Fibroblast of pulmonary artery (primary cell): ENCODE data around the gene LPCAT2.

ENCODE experiments used
- DNase-seq: peaks from one replicate; pipeline ENCODE4 v3.0.0-alpha.2; 2010; ENCODE audit warnings: low read depth
- H3K4me3 ChIP-seq: replicated peaks from 2 replicates; pipeline ENCODE4 v1.5.1; 2011; ENCODE audit warnings: low read depth, mild to moderate bottlenecking, control low read depth, low read length, moderate library complexity
- TF ChIP-seq, protein P1 (sequence below): IDR thresholded peaks from 2 replicates; pipeline ENCODE4 v1.5.1; 2011; ENCODE audit warnings: mild to moderate bottlenecking, control low read depth, low read length, inconsistent platforms; ENCODE audit errors: missing control alignments

LPCAT2 gene

DNA sequence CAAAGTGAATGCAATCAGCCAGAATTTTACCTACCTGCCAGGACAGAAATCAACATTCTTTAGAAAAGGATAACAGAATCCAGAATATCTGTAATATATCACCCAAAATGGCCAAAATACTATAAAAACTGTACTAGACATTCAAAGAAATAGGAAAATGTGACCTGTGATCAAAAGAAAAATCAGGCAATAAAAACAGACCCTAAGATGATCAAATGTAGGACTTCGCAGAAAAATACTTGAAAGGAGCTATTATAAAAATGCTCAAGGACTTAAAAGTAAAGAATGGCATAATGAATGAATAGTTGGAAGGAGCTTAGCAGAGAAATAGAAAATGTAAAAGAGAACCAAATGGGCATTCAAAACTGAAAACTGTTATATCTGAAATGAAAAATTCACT lies 4.1 kb downstream of the LPCAT2 start:
- DNase-seq = no peak
- no peak overlapping the region for H3K4me3 ChIP-seq
- TF ChIP-seq, protein P1, sequence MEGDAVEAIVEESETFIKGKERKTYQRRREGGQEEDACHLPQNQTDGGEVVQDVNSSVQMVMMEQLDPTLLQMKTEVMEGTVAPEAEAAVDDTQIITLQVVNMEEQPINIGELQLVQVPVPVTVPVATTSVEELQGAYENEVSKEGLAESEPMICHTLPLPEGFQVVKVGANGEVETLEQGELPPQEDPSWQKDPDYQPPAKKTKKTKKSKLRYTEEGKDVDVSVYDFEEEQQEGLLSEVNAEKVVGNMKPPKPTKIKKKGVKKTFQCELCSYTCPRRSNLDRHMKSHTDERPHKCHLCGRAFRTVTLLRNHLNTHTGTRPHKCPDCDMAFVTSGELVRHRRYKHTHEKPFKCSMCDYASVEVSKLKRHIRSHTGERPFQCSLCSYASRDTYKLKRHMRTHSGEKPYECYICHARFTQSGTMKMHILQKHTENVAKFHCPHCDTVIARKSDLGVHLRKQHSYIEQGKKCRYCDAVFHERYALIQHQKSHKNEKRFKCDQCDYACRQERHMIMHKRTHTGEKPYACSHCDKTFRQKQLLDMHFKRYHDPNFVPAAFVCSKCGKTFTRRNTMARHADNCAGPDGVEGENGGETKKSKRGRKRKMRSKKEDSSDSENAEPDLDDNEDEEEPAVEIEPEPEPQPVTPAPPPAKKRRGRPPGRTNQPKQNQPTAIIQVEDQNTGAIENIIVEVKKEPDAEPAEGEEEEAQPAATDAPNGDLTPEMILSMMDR = no peak

DNA sequence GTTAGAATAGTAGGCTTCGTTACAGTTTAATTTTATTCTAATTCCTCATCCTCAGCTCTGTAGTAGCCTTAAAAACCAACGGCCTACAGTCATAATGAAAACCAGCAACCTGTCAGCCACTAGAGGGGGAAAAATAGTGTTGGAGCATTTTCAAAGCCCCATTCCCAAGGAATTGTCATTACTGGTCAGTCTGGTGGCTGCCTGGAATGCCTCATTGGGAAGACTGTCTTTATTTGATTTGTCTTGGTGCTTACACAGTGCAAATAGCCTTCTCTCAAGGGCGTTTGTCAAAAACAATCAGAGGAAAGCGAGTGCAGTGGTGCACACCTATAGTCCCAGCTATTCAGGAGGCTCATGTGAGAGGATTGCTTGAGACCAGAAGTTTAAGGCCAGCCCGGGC lies 4.7 kb downstream of the LPCAT2 start:
- TF ChIP-seq, protein P1 = peak; percentile 18
- H3K4me3 ChIP-seq = no peak overlapping the region
- no peak for DNase-seq

- H3K4me3 ChIP-seq = no peak overlapping the region
- TF ChIP-seq, protein P1 = no peak
- DNase-seq = no peak
These were observed 6.2 kb downstream of the LPCAT2 start for GRCh38 chr16:55515111-55515510.

GRCh38 chr16:55521792-55522191 lies 12.9 kb downstream of the LPCAT2 start:
- no peak overlapping the region for H3K4me3 ChIP-seq
- DNase-seq = no peak
- TF ChIP-seq, protein P1 = no peak

DNA sequence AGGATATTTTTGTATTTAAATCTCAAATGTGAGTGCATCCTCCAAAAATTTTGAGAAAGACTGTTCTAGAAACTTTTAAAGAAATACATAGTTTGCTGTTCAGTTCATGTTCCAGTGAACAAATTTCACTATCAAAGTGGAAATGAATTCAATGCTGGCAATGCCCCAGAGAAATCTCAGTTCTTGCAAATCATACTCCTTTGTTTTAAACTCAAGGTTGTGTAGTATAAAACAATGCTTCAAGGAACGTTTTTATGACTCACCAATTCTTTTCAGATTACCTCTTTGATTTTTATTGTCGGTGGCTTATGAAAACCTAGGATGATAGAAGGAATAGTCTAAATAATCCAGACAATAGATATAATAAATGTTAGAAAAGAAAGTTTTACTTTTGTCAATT lies 17.6 kb downstream of the LPCAT2 start:
- H3K4me3 ChIP-seq = no peak overlapping the region
- peak; percentile 88 for DNase-seq
- TF ChIP-seq, protein P1 = no peak

DNA sequence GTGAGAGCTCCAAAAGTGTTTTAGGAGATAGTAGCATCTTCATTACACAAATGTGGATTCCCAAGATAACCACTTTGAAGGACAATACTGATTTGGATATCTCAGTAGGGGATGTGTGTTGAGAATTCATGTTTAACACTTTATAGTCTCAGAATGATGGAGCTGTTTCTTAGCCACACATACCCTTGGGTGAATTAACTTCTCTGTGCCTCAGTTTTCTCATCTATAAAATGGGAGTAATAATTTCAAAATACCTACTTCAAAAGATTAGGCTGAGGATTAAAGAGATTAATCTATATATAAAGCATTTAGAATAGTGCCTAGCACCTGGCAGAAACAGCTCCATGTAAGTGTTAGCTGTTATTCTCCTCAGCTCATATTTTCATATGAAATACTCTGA lies 19.0 kb downstream of the LPCAT2 start:
- TF ChIP-seq, protein P1 = no peak
- no peak overlapping the region for H3K4me3 ChIP-seq
- no peak for DNase-seq

DNA sequence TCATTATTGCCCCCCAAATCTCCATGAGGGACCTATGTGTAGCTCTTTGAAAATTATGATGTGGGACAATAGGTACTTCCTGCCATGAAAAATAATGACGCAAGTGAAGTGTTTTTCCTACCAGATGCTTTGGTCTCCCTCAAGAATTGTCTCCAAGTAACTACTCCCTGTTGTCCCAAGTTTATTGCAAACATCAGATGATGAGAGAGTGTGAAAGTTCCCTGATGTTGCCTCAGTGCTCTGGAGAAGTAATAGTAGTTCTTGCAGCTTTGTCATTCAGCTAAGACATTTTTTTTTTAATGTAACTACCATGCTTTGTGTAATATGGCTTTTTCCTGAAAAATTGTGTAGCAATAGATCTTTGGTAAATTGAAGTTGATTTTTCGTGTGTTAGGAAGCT lies 20.1 kb downstream of the LPCAT2 start:
- H3K4me3 ChIP-seq = no peak overlapping the region
- TF ChIP-seq, protein P1 = no peak
- DNase-seq = peak; percentile 81
